ENCODE measurements around the gene OR10K1.

The OR10K1 gene

DNA sequence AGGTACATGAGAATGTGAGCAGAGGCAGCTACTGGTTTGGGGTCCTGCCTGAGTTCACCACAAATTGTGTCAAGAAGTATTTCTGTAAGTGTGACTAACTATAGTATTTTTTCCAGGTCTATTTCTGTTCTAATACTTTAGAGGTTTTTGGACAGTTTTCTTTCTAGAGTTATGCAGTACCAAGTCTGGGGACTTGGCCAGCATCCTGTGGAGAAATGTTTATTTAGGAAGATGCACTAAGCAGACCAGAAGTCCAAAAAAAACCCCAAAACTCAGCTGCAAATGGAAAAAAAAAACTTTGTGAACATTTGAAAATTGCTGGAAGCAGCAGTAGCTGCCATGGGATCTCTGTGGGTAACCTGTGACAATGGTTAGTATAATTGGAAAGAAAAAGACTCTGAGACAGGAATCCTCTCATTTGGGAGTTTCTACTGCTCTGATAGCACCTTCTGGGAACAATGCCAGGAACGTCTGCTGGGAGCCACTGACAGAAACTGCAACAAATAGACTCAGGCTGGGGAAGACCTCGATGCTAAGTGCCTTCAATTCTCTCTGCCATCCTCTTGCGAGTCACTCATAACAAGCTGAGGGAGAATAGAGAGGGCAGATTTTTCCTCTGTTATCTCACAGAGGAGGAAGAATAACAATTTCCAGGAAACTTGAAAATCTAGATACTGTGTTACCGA is 48.0 kb downstream of the OR10K1 start:
- TF ChIP-seq, protein P1, sequence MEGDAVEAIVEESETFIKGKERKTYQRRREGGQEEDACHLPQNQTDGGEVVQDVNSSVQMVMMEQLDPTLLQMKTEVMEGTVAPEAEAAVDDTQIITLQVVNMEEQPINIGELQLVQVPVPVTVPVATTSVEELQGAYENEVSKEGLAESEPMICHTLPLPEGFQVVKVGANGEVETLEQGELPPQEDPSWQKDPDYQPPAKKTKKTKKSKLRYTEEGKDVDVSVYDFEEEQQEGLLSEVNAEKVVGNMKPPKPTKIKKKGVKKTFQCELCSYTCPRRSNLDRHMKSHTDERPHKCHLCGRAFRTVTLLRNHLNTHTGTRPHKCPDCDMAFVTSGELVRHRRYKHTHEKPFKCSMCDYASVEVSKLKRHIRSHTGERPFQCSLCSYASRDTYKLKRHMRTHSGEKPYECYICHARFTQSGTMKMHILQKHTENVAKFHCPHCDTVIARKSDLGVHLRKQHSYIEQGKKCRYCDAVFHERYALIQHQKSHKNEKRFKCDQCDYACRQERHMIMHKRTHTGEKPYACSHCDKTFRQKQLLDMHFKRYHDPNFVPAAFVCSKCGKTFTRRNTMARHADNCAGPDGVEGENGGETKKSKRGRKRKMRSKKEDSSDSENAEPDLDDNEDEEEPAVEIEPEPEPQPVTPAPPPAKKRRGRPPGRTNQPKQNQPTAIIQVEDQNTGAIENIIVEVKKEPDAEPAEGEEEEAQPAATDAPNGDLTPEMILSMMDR (IDR thresholded peaks at IDR 0.05; ENCODE audit: low read depth, low read length, missing control alignments) = no peak
- no peak overlapping the region for H3K4me3 ChIP-seq (ENCODE audit: low read depth, low read length)
- DNase-seq (ENCODE audit: low read depth) = no peak

DNA sequence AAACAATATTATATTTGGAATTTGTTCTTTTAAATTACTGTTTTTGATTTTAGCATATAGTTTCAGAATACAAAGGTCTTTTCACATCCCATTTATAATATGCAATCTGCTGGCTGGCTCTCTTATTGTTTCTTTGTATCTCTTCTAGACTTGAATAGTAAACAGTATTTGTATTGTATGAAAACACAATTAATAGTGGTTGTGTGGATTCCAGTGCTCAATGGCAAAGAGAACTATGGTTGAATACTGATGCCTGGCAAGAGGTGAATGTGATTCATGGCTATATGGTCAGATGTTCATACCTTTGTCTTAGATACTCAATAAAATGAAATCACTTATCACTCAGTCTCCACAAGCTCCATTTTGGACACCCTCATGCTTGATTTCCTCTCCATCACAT is 55.3 kb downstream of the OR10K1 start:
- no peak overlapping the region for H3K4me3 ChIP-seq (ENCODE audit: low read depth, low read length)
- DNase-seq (ENCODE audit: low read depth) = no peak
- TF ChIP-seq, protein P1 (IDR thresholded peaks at IDR 0.05; ENCODE audit: low read depth, low read length, missing control alignments) = no peak
